ENCODE measurements around the gene GJA3.

The GJA3 gene

DNA sequence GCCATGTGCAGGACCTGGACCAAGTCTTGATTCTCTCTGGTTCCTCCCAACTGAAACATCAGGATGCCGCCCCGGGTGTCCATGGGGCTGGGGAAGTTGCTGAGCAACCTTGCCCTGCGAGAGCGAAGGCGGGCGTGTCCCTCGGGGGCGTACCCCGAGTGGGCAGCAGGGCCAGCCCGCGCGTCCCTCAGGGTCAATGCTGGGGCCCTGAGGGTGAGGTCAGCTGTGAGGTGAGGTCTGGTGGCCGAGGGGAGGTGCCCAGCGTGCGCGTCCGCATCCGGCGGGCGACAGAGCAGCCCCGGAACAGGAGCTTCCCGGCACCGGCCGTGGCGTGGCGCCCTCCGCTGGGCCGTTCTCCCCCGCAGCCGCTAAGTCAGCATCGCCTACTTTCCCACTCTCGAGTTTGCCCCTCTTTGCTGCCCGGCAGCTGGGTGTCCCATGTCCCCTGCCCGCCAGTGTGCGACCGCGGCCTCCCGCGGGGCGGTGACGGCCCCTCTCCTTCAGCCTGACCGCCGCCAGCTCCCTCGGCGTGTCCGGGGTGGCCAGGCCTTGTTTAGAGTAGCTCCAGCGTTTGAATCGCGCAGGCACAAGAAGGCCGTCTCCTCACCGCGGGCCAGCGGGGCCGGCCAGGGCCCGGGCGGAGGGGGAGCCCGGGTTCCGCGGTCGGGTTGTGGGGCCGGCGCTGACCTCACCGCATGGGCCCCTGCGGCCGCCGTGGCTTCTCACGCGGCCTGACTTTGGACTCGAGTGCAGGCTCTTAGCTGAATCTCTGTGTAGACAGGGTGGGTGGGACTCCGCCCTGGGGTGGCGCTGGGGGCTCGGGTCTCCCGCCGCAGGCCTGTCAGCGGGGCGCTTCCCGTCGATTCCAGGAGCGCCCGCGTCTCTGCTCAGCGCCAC, 33.0 kb downstream of the GJA3 start:
- no peak for DNase-seq

DNA sequence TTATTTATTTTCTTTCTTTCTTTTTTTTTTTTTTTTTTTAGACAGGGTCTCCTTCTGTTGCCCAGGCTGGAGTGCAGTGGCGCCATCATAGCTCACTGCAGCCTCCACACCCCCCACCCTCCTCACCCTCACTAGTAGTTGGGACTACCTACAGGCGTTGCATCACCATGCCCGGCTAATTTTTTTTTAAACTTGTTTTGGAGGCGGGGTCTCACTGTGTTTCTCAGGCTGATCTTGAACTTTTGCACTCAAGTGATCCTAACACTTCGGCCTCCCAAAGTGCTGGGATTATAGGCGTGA, 33.6 kb downstream of the GJA3 start:
- no peak for DNase-seq

DNA sequence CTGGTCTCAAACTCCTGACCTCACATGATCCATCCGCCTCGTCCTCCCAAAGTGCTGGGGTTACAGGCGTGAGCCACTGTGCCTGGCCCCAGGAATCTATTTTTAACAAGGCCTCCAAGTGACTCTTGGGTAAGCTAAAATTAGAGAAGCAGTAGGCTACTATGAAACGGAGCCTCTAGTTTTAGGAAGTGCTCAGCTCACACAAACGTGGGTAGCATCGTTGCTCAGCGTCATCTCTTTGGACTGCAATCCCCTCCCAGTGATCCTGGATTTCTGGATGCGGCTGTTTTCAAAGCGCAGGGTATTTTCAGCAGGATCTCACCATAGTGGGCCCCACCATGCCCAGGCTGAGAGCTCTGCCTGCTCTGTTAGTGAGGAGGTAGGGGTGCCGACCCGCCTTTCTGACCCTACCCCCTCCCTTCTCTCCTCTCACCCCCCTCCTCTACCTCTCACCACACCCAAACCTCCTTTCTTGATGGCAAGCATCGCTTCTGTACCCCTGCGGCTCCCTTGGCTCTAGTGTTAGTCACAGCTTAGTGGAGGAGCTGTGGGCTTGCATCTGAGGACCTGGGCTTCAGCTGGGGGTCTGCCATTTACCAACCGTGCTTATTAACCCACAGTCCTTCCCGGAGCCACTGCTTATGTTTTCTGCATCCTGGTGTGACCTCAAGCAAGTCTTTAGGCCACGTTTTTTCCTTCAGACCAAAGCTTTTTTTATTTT, 34.2 kb downstream of the GJA3 start:
- DNase-seq: no peak

DNA sequence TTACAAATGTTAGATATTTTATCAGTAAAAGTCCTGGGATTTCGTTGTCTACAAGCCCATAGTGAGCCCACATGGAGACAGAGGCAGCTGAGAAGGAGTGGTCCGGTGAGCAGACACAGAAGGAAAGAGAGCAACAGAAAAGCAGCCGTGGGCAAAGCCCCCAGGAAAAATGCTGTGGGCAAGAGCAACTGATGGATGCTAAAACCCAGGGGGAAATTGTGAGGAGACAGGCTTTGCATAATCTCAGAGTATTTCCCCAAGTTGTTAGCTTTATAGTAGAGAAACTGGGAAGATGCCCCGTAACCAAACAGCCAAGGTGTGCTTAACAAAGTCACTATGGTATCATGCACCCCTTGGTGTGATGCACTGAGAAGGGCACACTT, 35.1 kb downstream of the GJA3 start:
- no peak for DNase-seq

DNA sequence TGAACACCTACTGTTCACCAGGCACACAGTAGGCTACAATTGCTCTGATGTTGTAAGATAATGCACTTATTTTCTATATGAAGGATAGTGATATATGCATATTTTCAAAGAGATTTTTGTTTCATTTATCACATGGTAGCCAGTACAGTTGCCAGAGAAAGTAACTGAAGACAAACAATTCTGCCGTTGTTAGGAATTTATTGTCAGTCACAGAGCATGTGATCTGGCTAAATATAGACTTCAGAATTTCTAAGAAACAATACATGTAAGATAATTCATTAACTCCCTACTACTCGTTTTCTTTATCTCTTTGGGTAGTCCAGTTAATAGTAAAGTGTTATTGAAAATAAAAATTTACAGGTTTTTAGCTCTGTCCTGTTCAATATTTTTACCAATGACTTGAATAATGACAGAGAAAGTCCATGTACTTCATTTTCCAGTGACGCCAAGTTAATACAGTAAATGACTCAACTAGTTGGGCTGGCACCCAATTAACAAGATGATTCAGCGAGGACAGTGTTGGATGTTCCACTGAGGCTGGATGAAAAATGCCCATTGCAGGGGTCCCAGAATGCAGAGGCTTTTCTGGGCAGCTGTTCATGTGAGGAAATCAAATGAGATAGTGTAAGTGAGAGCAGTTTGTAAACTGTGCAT, 35.6 kb downstream of the GJA3 start:
- no peak for DNase-seq

DNA sequence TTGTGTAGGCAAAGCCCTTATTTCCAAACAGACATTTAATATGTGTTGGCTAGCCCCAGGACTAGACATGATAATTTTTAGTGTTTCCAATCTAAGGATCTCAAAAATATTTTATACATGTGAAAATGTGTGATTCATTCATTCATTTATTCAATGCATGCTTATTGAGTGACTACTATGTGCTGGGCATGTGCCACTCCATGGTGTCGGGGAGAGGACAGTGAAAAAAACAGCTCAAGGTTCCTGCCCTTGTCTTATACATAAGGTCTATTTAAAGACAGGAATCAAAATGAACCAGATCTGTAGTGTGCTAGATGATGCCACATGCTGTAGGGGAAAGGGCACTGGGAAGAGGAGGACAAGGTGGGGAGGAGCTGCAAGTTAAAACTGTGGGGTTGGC, 36.5 kb downstream of the GJA3 start:
- no peak for DNase-seq

DNA sequence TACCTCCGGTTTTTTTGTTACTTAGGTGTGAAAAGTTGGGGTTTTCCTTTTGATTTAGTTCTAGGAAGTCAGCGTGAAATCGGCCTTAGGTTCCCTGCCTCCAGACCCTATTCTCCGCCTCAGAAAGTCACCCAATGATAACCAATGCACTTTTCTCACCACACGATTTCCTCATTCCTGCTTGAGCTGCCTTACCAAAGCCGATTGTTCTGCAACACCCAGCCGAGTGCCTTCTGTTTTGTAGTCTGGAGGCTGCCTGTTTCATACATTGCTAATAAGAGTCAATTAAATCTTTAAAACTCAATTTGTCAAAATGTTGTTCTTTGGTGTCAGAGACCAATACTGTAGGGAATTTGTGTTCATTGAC, 39.7 kb downstream of the GJA3 start:
- no peak for DNase-seq

DNA sequence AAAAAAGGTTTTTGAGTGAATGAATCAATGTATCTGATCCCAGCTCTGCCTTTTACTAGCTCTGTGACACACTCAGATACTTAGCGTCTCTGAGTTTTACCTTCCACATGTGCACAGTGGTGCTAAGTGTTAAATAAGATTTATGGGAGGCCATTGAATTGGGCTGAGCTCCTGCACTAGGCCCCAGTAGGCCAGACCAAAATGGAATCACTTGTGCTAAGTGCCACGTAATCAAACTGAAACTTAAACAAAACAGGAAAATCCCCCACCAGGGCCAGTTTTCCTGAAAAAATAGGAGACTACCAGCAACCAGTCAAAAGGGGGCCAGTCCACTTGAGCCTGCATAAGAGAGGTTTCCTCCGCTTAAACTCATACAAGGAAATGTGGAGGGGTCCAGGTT, 40.9 kb downstream of the GJA3 start:
- no peak for DNase-seq

DNA sequence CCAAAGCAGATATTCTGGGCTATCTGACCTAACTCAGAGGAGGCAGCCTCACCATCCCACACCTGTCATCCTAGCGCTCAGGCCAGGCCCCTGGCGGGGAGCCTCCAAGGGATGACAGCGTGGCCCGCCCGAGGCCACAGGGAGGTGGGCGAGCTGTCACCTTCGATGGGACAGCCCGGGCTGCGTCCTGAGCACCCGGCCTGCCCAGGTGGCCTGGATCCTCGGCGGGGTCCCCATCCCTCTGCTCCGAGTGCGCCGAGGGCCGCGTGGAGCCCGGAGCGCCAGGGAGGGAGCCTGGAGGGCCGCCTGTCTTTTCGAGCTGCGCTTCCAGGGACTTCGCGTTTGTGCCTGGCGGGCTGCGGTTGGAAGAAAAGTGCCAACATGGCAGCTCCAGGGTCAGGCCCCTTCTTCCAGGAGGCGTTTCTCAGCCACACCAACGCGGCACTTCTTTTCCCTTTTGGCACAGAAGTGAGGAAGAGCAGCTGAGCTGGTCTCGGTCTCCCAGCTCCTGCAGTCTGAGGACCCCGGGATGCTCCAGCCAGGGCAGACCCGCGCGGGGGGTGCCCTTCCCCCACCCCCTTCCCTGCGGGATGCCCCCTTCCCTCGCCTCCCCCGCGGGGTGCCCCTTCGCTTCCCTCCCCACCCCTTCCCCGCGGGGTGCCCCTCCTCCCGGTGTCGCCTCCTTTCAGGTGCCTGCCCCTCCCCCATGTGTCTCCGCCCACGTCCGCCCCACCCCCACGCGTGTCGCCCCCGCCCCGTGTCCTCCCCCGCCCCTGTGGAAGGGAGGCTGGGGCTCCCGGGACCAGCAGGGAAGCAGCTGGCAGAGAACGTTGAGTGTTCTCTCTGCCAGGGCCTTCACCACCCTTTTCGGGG, 42.3 kb downstream of the GJA3 start:
- DNase-seq: peak; percentile 20

DNA sequence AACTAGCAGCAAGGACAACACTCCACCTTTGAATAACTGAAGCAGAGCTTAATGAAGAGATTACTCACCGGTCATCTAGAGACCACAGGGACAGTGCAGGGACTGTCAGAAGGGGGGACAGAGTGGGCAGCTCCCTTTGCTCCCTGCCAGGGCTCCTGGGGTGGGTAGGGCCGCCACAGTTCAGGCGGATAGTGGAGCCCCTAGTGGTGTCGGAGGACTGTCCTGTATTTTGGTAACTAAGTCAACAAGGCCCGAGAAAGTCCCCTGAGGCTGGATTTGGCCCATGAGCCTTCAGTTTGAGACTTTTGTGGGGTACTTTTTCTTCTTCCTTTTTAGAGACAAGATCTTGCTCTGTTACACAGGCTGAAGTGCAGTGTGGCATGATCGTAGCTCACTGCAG, 44.6 kb downstream of the GJA3 start:
- DNase-seq: no peak

DNA sequence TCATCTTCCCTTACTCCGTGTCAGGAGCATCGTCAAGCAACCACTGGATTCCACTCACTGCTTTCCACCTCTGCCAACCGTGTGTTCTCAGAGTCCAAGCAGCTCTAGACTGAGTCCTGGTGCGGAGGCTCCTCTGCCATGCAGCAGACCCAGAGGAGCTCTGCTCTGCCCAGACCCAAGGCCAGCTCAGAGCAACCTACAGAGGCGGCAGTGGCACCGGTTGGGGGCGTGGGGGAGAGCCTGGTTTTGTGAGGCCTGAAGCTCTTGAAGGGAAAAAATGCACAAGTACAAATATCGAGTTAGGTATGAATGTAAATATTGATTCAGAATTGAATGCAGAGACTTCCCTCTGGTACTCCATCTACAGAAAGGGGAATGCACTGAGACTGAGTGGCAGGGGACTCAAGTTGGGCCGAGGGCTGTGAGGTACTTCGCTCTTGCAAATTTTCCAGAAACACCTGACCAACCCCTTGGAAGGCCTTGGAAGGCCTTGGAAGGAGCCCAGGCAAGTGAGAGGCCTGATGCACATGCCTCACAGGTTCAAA, 46.7 kb downstream of the GJA3 start:
- DNase-seq: no peak

DNA sequence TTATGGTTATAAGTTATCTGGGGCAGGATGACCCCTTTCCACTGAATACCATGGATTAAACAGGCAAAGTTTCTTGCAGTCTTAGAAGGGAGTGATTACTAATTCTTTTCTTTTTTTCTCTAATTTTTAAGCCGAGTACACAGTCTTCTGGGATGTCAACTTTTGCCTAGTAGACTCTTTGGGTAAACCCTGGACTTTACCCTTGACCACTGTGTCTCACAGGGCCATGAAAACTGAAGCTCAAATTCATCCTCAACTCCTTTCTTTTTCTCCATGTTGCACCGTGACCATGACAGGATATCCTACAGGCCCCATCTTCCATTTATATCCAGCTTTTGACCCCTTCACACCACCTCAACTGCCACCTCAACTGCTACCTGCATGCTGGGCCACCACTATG, 51.8 kb downstream of the GJA3 start:
- no peak for DNase-seq

DNA sequence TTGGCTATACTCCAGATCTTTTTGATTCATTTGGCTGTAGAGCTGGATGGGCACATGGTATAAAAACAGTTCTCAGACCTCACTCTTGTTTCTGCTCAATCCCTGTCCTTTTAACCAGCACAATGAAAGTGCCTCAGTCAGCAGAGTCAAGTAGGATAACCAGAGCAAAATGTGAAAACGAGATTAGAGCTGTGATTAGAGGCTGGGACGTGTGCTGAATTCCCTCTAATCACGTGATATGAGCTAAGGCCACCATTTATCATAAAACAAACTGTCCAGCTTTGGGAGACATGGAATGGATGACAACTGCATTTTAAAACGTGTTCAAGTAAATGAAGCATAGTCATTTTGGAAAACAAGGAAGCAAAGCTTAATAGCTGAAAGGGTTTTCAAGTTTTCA, 54.1 kb downstream of the GJA3 start:
- DNase-seq: no peak

DNA sequence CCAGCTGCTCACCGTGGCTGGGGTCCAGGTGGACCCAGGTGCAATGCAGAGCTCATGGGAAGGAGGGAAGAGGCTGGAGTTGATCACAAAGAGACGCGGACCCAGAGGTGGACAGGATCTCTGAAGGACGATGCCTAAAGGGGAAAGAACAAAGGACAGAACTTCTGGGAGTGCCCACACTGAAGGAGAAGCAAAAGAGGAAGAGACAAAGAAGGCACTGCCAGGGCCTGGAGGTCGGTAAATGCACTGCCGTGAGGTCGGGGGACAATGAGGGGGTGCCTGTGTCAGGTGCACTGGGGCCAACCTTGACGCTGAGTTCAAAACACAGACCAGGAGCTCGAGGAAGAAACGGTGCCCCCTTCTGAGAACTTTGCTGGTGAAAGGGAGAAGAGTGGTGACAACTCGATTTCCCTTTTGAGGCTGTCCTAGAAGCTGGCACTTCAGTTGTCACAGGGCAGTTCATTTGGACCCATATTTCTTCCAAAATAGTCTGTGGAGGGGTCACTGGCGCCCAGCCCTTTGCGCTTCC, 55.6 kb downstream of the GJA3 start:
- no peak for DNase-seq

DNA sequence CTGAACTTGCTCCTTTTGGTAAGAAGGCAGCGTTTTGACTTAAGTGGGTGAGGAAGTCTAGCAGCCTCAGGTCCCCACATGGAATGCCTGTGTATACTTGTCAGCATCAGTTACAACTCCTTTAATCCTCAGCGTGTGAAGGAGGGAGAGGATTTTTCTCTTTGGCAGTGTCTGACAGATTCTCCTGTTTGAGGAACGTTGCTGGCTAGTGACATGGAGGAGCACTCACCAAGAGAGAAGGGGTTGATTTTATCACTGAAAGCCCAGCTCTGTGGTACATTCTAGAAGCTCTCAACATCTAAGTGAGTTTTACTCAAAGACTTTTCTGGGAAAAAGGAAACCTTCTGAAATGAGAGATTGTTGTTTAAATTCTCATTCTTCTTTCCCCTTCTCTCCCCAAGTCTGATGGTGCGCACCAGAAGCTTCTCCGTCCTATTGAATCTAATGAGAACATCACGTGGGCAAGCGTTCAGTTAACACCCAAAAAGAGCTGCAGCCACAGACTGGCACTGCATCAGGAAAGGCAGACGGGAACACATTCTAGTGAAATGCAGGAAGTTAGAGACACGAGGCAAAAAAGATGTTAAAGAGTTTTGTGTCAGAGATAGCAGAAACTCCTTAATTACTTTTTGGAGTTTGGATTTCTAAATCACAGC, 58.2 kb downstream of the GJA3 start:
- no peak for DNase-seq

DNA sequence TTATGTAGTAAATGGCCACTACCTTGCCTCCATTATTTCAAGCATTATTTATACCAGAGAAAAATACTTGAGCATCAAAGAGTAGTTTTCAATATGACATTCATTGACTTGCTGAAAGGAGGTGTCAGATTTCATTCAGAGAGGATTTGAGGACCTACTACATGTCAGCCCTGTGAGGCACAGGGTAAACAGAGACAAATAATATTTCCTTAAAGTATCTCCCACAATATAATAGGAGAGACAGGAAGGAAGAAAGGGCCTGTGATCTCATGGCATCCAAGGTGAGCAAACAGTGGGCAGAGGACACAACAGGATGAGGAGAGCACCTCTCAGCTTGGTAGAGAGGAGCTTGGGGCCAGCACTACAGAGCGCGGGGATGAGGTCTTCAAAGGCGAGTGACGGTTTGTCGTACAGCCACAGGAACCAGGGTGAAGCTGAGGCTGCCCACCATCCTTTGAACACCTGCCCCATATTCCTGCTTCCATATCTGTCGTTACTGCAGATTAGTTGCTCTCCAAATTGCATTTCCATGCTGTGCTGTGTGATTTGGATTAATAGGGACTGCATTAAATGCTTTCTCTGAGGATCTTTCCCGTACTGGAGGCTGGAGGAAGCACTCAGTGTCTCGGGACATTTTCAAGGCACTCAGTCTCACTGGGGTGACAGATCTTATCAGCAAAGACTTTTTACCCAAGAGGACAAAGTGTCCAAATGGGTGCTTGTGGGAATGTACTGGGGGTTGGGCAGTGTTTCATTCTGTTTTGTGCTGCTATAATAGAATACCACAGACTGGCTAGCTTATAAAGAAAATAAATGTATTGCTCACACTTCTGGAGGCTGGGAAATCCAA, 59.2 kb downstream of the GJA3 start:
- DNase-seq: no peak

DNA sequence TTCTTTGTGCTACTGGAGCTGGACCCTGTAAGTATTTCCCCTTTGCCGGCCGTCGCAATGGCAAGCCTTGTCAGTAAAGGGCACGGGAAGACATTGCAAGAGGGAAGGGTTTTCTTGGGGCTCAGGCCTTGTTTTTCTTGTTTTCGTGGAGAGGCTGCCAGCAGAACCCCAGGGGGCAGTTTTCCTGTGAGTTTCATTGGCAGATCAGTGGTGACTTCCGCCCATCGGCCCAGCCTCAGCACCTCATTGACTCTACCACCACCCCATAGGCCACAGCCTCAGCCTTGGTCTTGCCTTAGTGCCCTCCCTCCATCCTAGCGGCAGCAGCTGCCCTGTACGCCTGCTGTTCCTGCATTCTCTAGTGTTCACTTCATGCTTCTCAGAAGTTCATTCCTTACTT, 61.5 kb downstream of the GJA3 start:
- DNase-seq: no peak

DNA sequence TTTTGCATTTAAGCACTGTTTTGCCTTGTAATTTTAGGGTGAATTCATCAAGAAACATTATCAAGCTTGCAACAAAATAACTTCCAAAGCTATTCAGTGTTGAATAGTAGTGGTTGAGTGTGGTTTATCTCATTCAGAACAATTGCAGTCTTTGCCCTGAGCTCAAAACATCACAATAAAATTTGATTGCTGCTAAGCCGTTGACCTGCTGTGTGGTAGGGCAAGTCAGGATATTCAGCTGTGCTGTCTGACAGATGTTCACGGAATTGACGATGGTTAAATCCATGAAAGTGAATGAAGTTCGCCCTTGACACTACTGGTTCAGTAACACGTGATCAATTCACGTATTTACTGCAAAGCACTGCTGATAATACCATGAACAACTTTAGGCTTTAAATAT, 66.9 kb downstream of the GJA3 start:
- DNase-seq: no peak

DNA sequence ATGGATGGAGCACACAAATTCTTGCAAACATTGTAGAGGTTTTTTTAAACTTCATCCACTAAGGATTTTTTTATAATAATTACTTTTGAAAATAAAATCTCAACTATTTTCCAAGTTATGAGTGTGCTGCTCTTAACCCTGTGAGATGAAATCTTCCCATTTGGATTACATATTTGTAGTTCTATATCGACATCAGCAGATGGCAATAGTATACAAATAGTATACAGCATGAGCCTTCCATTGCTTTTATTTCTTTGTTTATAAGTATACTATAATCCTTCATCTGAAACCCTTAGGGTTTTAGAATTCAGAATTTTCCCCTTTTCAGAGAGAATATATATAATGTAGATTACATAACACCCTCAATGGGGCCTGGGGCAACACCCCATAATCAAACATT, 70.5 kb downstream of the GJA3 start:
- no peak for DNase-seq

Data from effector CD4-positive, alpha-beta T cell (primary cell).